ENCODE results near the gene ECSIT. TPM values are rescaled to one million over a fixed set of nuclear protein-coding genes. Genes with fewer than 3 reads are reported as not detected.

ECSIT gene
- total RNA-seq, 1 experiment from 2014 or later = 39.4 TPM

- no peaks in the 10 kb centered on the region for H3K27me3 ChIP-seq (ENCODE audit: control insufficient read depth, insufficient read depth, low read length)
- no TSS peak for BruUV-seq (replicated peaks)
- no peak overlapping the region for H3K4me3 ChIP-seq (ENCODE audit: low read depth in 2 of 2, low read length in 2 of 2)
- H3K9me3 ChIP-seq (ENCODE audit: control insufficient read depth, insufficient read depth, low read depth, low read length) = no peaks in the 10 kb centered on the region
- in situ Hi-C loops (cut with HindIII; ENCODE audit: low pct_unique_long_range_greater_than_20kb, low sequenced_read_pairs) (no loop called here), intact Hi-C loops (cut with micrococcal nuclease; ENCODE audit: unreplicated experiment) (no loop called here)
- H3K4me1 ChIP-seq (ENCODE audit: control insufficient read depth, insufficient read depth, low read length) = no peaks in the 10 kb centered on the region
- no peaks in the 10 kb centered on the region for H3K36me3 ChIP-seq (ENCODE audit: control insufficient read depth, insufficient read depth, low read length)
- TF ChIP-seq, protein P1, sequence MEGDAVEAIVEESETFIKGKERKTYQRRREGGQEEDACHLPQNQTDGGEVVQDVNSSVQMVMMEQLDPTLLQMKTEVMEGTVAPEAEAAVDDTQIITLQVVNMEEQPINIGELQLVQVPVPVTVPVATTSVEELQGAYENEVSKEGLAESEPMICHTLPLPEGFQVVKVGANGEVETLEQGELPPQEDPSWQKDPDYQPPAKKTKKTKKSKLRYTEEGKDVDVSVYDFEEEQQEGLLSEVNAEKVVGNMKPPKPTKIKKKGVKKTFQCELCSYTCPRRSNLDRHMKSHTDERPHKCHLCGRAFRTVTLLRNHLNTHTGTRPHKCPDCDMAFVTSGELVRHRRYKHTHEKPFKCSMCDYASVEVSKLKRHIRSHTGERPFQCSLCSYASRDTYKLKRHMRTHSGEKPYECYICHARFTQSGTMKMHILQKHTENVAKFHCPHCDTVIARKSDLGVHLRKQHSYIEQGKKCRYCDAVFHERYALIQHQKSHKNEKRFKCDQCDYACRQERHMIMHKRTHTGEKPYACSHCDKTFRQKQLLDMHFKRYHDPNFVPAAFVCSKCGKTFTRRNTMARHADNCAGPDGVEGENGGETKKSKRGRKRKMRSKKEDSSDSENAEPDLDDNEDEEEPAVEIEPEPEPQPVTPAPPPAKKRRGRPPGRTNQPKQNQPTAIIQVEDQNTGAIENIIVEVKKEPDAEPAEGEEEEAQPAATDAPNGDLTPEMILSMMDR (IDR thresholded peaks at IDR 0.05) = no peak
- no peak for TF ChIP-seq SIN3A (IDR thresholded peaks at IDR 0.05; ENCODE audit: borderline replicate concordance, insufficient read depth, low read depth, low read length)
- TF ChIP-seq, protein P2, sequence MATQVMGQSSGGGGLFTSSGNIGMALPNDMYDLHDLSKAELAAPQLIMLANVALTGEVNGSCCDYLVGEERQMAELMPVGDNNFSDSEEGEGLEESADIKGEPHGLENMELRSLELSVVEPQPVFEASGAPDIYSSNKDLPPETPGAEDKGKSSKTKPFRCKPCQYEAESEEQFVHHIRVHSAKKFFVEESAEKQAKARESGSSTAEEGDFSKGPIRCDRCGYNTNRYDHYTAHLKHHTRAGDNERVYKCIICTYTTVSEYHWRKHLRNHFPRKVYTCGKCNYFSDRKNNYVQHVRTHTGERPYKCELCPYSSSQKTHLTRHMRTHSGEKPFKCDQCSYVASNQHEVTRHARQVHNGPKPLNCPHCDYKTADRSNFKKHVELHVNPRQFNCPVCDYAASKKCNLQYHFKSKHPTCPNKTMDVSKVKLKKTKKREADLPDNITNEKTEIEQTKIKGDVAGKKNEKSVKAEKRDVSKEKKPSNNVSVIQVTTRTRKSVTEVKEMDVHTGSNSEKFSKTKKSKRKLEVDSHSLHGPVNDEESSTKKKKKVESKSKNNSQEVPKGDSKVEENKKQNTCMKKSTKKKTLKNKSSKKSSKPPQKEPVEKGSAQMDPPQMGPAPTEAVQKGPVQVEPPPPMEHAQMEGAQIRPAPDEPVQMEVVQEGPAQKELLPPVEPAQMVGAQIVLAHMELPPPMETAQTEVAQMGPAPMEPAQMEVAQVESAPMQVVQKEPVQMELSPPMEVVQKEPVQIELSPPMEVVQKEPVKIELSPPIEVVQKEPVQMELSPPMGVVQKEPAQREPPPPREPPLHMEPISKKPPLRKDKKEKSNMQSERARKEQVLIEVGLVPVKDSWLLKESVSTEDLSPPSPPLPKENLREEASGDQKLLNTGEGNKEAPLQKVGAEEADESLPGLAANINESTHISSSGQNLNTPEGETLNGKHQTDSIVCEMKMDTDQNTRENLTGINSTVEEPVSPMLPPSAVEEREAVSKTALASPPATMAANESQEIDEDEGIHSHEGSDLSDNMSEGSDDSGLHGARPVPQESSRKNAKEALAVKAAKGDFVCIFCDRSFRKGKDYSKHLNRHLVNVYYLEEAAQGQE (IDR thresholded peaks at IDR 0.05; ENCODE audit: insufficient read depth in 1 of 2, low read depth in 2 of 2, low read length in 1 of 2) = no peak
- TF ChIP-seq TCF7L2 (IDR thresholded peaks at IDR 0.05; ENCODE audit: low read depth, low read length) = no peak
- no peak for TF ChIP-seq POLR2AphosphoS5 (IDR thresholded peaks at IDR 0.05; ENCODE audit: low read depth, low read length)
- ChIA-PET POLR2A (no interaction called here), CTCF (no interaction called here)
- H3K27ac ChIP-seq (ENCODE audit: low read length) = no peak overlapping the region
- ATAC-seq = no peak
- DNase-seq (ENCODE audit: low read depth, low spot score) = no peak
These were observed 64.3 kb downstream of the ECSIT start for GRCh38 chr19:11464333-11465265.

DNA sequence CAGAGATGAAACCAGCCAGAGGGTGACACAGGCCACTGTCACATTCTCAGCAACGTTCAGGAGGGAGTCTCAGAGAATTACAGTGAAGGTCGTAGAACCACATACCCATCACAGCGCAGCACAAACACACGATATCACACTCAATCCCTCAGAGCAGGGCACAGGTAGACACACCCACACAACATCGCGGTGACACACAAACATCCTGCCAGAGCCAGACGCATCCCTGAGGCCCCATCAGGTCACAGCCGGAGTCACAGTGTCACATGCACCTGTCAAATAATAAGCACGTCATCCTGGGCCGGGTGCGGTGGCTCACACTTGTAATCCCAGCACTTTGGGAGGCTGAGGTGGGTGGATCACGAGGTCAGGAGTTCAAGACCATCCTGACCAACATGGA is 65.5 kb downstream of the ECSIT start:
- ChIA-PET POLR2A (interaction anchor here (0.7 kb wide), 3 partner anchors 20 to 114 kb away, joined by 4 to 11 read pairs (median 6); partner anchors contain the start of gene ACP5), CTCF (no interaction called here)
- Histone ChIP-seq H3K27ac (ENCODE audit: low read length) (no peak overlapping the region), H3K4me3 (ENCODE audit: low read depth in 2 of 2, low read length in 2 of 2) (no peak overlapping the region), H3K27me3 (ENCODE audit: control insufficient read depth, insufficient read depth, low read length) (no peaks in the 10 kb centered on the region), H3K4me1 (ENCODE audit: control insufficient read depth, insufficient read depth, low read length) (no peaks in the 10 kb centered on the region), H3K9me3 (ENCODE audit: control insufficient read depth, insufficient read depth, low read depth, low read length) (no peaks in the 10 kb centered on the region), H3K36me3 (ENCODE audit: control insufficient read depth, insufficient read depth, low read length) (no peaks in the 10 kb centered on the region)
- TF ChIP-seq, protein P2 (IDR thresholded peaks at IDR 0.05; ENCODE audit: insufficient read depth in 1 of 2, low read depth in 2 of 2, low read length in 1 of 2) = no peak
- TF ChIP-seq, protein P1 (IDR thresholded peaks at IDR 0.05) = no peak
- TF ChIP-seq SIN3A (IDR thresholded peaks at IDR 0.05; ENCODE audit: borderline replicate concordance, insufficient read depth, low read depth, low read length) (no peak), POLR2AphosphoS5 (IDR thresholded peaks at IDR 0.05; ENCODE audit: low read depth, low read length) (no peak), TCF7L2 (IDR thresholded peaks at IDR 0.05; ENCODE audit: low read depth, low read length) (no peak)
- intact Hi-C loops (cut with micrococcal nuclease; ENCODE audit: unreplicated experiment) (no loop called here), in situ Hi-C loops (cut with HindIII; ENCODE audit: low pct_unique_long_range_greater_than_20kb, low sequenced_read_pairs) (no loop called here)
- no peak for DNase-seq (ENCODE audit: low read depth, low spot score)
- ATAC-seq = no peak
- no TSS peak for BruUV-seq (replicated peaks)
